ENCODE data around the gene ZFHX2. TPM values are rescaled to one million over a fixed set of nuclear protein-coding genes. Genes with fewer than 3 reads are reported as not detected.
"Not testable (repeated sequence)": the region's sequence is repeated elsewhere in the genome, so short reads cannot be mapped to it uniquely, and the experiment has no call there.

Gene ZFHX2
- total RNA-seq, 2 donors from 2014 or later, result 12.8 to 15.4 TPM

- DNase-seq, result no peak
- Mint-ChIP-seq H3K4me1 (peaks cover 6% of the 10 kb centered on the region), H3K36me3 (ENCODE audit: low read depth) (no peaks in the 10 kb centered on the region), H3K27me3 (ENCODE audit: insufficient read depth) (peaks cover 19% of the 10 kb centered on the region), H3K4me3 (no peak overlapping the region), H3K9me3 (peaks cover 9% of the 10 kb centered on the region), H3K27ac (no peak overlapping the region)
- Histone ChIP-seq H3K27ac (ENCODE audit: low read depth, low read length) (no peak overlapping the region), H3K9me3 (ENCODE audit: control insufficient read depth, low read length) (peaks cover 7% of the 10 kb centered on the region), H3K9ac (ENCODE audit: extremely low read depth, low read length, poor library complexity, severe bottlenecking) (no peak overlapping the region), H3K36me3 (ENCODE audit: control insufficient read depth, insufficient read depth, low read length) (no peaks in the 10 kb centered on the region), H3K27me3 (ENCODE audit: control insufficient read depth, insufficient read depth, low read length, poor library complexity, severe bottlenecking) (no peaks in the 10 kb centered on the region), H3K4me3 (ENCODE audit: low read length) (no peak overlapping the region), H3K4me1 (ENCODE audit: control insufficient read depth, insufficient read depth, low read length) (no peaks in the 10 kb centered on the region)
- WGBS, 2 experiments (ENCODE audit: insufficient coverage in 1 of 2, insufficient read length in 1 of 2), result 88 to 94% methylated on average over 1 to 4 of the region's 4 CpGs
- no peak for TF ChIP-seq CTCF (conservative IDR thresholded peaks at IDR 0.05)
These were observed 38.6 kb upstream of the ZFHX2 start for GRCh38 chr14:23590198-23590597.

DNA sequence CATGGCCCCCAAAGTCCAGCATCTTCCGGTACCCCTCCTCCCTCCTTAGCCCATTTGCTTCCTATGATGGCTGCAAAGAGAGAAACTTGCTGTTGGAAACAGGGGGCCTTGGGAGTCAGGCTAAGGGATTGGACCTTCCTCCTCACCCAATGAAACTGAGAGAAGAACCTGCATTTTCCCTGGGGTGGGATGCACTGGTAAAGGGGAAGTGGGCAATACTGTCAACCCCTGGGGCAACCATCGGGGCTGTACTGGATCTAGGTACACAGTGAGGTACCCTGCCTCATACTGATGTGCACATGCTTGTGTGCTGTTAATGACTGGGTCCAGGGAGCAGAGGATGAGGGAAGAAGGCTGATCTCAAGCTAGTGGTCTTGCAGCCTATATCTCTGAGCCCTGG, 38.0 kb upstream of the ZFHX2 start:
- H3K36me3 ChIP-seq (ENCODE audit: control insufficient read depth, insufficient read depth, low read length), result no peaks in the 10 kb centered on the region
- peaks cover 9% of the 10 kb centered on the region for H3K9me3 Mint-ChIP-seq
- no peaks in the 10 kb centered on the region for H3K4me1 ChIP-seq (ENCODE audit: control insufficient read depth, insufficient read depth, low read length)
- H3K4me1 Mint-ChIP-seq, result peaks cover 6% of the 10 kb centered on the region
- no peak overlapping the region for H3K4me3 ChIP-seq (ENCODE audit: low read length)
- H3K4me3 Mint-ChIP-seq, result no peak overlapping the region
- H3K36me3 Mint-ChIP-seq (ENCODE audit: low read depth), result no peaks in the 10 kb centered on the region
- no peaks in the 10 kb centered on the region for H3K27me3 ChIP-seq (ENCODE audit: control insufficient read depth, insufficient read depth, low read length, poor library complexity, severe bottlenecking)
- H3K9me3 ChIP-seq (ENCODE audit: control insufficient read depth, low read length), result peaks cover 5% of the 10 kb centered on the region
- 97% methylated on average over 2 of the region's 2 CpGs; no CpG with 5 or more reads in 1 of the 2 experiments for WGBS, 2 experiments (ENCODE audit: insufficient coverage in 1 of 2, insufficient read length in 1 of 2)
- TF ChIP-seq CTCF (conservative IDR thresholded peaks at IDR 0.05), result no peak
- no peak overlapping the region for H3K27ac Mint-ChIP-seq
- no peak overlapping the region for H3K27ac ChIP-seq (ENCODE audit: low read depth, low read length)
- peaks cover 18% of the 10 kb centered on the region for H3K27me3 Mint-ChIP-seq (ENCODE audit: insufficient read depth)
- no peak for DNase-seq
- H3K9ac ChIP-seq (ENCODE audit: extremely low read depth, low read length, poor library complexity, severe bottlenecking), result no peak overlapping the region

GRCh38 chr14:23588884-23589598, 37.5 kb upstream of the ZFHX2 start:
- Histone ChIP-seq H3K9ac (ENCODE audit: extremely low read depth, low read length, poor library complexity, severe bottlenecking) (no peak overlapping the region), H3K4me3 (ENCODE audit: low read length) (no peak overlapping the region), H3K27ac (ENCODE audit: low read depth, low read length) (no peak overlapping the region), H3K4me1 (ENCODE audit: control insufficient read depth, insufficient read depth, low read length) (no peaks in the 10 kb centered on the region), H3K36me3 (ENCODE audit: control insufficient read depth, insufficient read depth, low read length) (no peaks in the 10 kb centered on the region), H3K9me3 (ENCODE audit: control insufficient read depth, low read length) (peaks cover 5% of the 10 kb centered on the region), H3K27me3 (ENCODE audit: control insufficient read depth, insufficient read depth, low read length, poor library complexity, severe bottlenecking) (no peaks in the 10 kb centered on the region)
- Mint-ChIP-seq H3K9me3 (peaks cover 13% of the 10 kb centered on the region), H3K27me3 (ENCODE audit: insufficient read depth) (peaks cover 17% of the 10 kb centered on the region), H3K27ac (no peak overlapping the region), H3K4me3 (no peak overlapping the region), H3K36me3 (ENCODE audit: low read depth) (no peaks in the 10 kb centered on the region), H3K4me1 (peaks cover 6% of the 10 kb centered on the region)
- peak; percentile 91 for TF ChIP-seq CTCF (conservative IDR thresholded peaks at IDR 0.05)
- DNase-seq, result peak; percentile 96
- WGBS, 2 experiments (ENCODE audit: insufficient coverage in 1 of 2, insufficient read length in 1 of 2), result 7 to 21% methylated on average over 3 to 5 of the region's 5 CpGs

GRCh38 chr14:23584527-23585203, 33.1 kb upstream of the ZFHX2 start:
- H3K9ac ChIP-seq (ENCODE audit: extremely low read depth, low read length, poor library complexity, severe bottlenecking); H3K4me3 ChIP-seq (ENCODE audit: low read length); H3K27me3 ChIP-seq (ENCODE audit: control insufficient read depth, insufficient read depth, low read length, poor library complexity, severe bottlenecking); H3K27ac Mint-ChIP-seq; H3K4me1 Mint-ChIP-seq; H3K36me3 Mint-ChIP-seq (ENCODE audit: low read depth); DNase-seq; H3K27ac ChIP-seq (ENCODE audit: low read depth, low read length); H3K36me3 ChIP-seq (ENCODE audit: control insufficient read depth, insufficient read depth, low read length); H3K9me3 ChIP-seq (ENCODE audit: control insufficient read depth, low read length); H3K4me1 ChIP-seq (ENCODE audit: control insufficient read depth, insufficient read depth, low read length); H3K4me3 Mint-ChIP-seq: not testable (repeated sequence)
- peaks cover 44% of the 10 kb centered on the region for H3K27me3 Mint-ChIP-seq (ENCODE audit: insufficient read depth)
- peaks cover 14% of the 10 kb centered on the region for H3K9me3 Mint-ChIP-seq
- 94 to 100% methylated on average over 2 to 24 of the region's 26 CpGs for WGBS, 2 experiments (ENCODE audit: insufficient coverage in 1 of 2, insufficient read length in 1 of 2)
